ENCODE data around the gene FAM50B. TPM values are rescaled to one million over a fixed set of nuclear protein-coding genes. Genes with fewer than 3 reads are reported as not detected.

The FAM50B gene
- total and polyA plus RNA-seq, 2 experiments from 2014 or later: 4.4 to 4.8 TPM

- TF ChIP-seq ETS1 (IDR thresholded peaks at IDR 0.05) (no peak), JUNB (IDR thresholded peaks at IDR 0.05; ENCODE audit: unreplicated experiment) (no peak), EZH2 (IDR thresholded peaks at IDR 0.05; ENCODE audit: low read depth, unreplicated experiment) (no peak), ZNF114 (CRISPR knock-in tag; IDR thresholded peaks at IDR 0.05) (no peak), CREB1 (CRISPR knock-in tag; IDR thresholded peaks at IDR 0.05; ENCODE audit: low read depth) (no peak), POLR2AphosphoS5 (IDR thresholded peaks at IDR 0.05; ENCODE audit: low read depth) (no peak), REST (IDR thresholded peaks at IDR 0.05; ENCODE audit: unreplicated experiment) (no peak)
These were observed 39.7 kb upstream of the FAM50B start (continued) for GRCh38 chr6:3809515-3809891.

- Histone ChIP-seq H4K20me1 (replicated peaks; ENCODE audit: insufficient read depth) (no peaks in the 10 kb centered on the region), H3K27me3 (ENCODE audit: insufficient read depth) (no peaks in the 10 kb centered on the region), H3K27ac (ENCODE audit: low read depth) (no peak overlapping the region), H3K79me2 (replicated peaks; ENCODE audit: insufficient read depth) (no peaks in the 10 kb centered on the region), H2AFZ (no peak overlapping the region), H3K4me2 (no peak overlapping the region), H3K9me2 (ENCODE audit: insufficient read depth) (no peaks in the 10 kb centered on the region), H3K4me3 (no peak overlapping the region), H3K4me1 (ENCODE audit: insufficient read depth) (no peaks in the 10 kb centered on the region), H3F3A (replicated peaks; ENCODE audit: low read depth) (no peaks in the 10 kb centered on the region), H3K36me3 (ENCODE audit: insufficient read depth) (no peaks in the 10 kb centered on the region)
- H3K4me3 Mint-ChIP-seq: no peak overlapping the region
- no peak overlapping the region for H3K27ac Mint-ChIP-seq
- ATAC-seq (no peak), DNase-seq (ENCODE audit: low spot score) (no peak)
- peaks cover 5% of the 10 kb centered on the region for H3K27me3 Mint-ChIP-seq (ENCODE audit: insufficient read depth, low read depth, poor library complexity)
- no peaks in the 10 kb centered on the region for H3K36me3 Mint-ChIP-seq (ENCODE audit: low read depth)
- no peaks in the 10 kb centered on the region for H3K9me3 Mint-ChIP-seq
- 0 out of 3 replicates have a peak, but pooled peaks cover 6% of the 10 kb centered on the region for H3K4me1 Mint-ChIP-seq
- TF ChIP-seq ZNF331 (CRISPR knock-in tag; IDR thresholded peaks at IDR 0.05; ENCODE audit: low read depth) (no peak), CREB1 (CRISPR knock-in tag; IDR thresholded peaks at IDR 0.05; ENCODE audit: low read depth) (no peak), CTCF (conservative IDR thresholded peaks at IDR 0.05; ENCODE audit: low read depth in 2 of 2) (no peak), JUNB (IDR thresholded peaks at IDR 0.05; ENCODE audit: unreplicated experiment) (no peak), ZNF114 (CRISPR knock-in tag; IDR thresholded peaks at IDR 0.05) (no peak), ZNF462 (CRISPR knock-in tag; IDR thresholded peaks at IDR 0.05) (no peak), EZH2phosphoT487 (IDR thresholded peaks at IDR 0.05; ENCODE audit: unreplicated experiment) (no peak)
These were observed 39.2 kb upstream of the FAM50B start for GRCh38 chr6:3809982-3810381.

Measured in GM23338 (cell line).